ENCODE measurements around the gene TEX28.
"Not testable (repeated sequence)": the region's sequence is repeated elsewhere in the genome, so short reads cannot be mapped to it uniquely, and the experiment has no call there.

Gene TEX28

GRCh38 chrX:154310616-154311536, 16.0 kb upstream of the TEX28 start:
- DNase-seq (ENCODE audit: low read depth) = no peak

DNA sequence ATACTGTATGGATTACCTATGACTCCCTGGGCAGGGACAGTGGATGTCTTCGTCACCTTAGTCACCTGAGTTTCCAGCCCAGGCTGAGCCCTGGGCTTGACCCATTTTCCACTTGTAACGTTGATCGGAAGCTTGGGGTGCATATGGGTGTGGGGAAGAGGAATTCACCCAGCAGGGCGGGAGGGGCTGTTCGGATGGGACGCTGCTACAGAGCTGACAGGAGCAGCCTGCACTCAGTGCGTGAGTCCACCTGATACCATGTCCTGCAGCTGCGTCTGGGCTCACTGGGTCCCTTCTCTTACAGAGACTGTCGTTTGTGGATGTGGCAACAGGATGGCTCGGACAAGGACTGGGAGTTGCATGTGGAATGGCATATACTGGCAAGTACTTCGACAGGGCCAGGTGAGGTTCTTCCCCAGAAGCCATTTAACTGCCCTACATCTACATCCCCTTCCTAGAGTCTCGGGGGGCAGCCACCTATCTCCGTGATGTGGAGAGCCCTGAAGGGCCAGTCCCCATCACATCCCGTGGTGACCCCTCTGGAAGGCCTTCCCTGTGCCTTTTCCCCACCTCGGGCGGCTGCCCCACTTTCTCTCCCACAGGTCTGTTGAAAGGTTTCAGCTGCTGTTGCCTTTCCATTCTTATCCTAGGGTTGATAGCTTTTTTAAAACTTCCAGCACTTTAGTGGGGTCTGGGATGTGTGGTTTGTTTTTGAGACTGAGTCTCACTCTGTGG, 14.3 kb upstream of the TEX28 start:
- no peak for DNase-seq (ENCODE audit: low read depth)

DNA sequence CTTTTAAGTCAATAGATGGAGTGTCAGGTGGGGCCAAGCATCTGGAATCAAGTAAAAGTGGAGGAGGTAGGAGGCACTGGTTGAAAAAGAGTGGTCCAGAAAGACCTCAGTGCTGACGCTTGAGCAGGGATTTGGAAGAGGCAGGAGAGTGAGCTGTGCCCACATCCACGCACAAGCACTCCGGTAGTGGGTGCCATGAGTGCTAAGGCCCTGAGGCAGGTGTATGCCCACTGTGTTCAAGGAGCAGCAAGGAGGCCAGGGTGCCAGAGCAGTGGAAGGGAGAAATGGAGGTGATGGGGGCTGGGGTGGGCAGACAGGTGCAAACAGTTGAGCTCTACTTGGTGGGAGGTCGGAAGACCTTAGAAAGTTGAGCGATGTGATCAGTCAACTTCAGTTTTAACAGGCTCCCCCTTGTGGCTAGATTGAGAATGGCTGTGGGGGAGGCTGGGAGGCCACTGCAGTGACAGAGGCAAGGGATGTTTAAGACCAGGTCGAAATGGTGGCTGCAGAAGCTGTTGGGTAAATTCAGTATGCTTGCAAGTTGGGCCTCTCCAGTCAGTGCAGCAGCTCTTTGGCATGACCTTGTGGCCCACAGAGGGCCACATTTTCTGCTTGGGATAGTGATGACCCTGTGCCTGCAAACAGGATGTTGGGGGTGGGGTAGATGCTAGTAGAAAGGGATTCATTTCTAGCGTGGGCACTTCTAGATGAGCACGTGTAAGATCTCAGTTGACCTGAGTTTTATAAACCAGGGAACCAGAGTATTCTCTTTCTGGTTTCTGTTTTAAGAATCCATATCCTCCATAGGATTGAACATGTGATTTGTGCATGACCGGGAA, 13.4 kb upstream of the TEX28 start:
- DNase-seq (ENCODE audit: low read depth) = peak; percentile 69

GRCh38 chrX:154307202-154307601, 12.3 kb upstream of the TEX28 start:
- DNase-seq (ENCODE audit: low read depth) = no peak

GRCh38 chrX:154305541-154306205, 10.7 kb upstream of the TEX28 start:
- no peak for DNase-seq (ENCODE audit: low read depth)

GRCh38 chrX:154304846-154305245, 9.9 kb upstream of the TEX28 start:
- DNase-seq (ENCODE audit: low read depth) = no peak

- DNase-seq (ENCODE audit: low read depth) = no peak
Measured at GRCh38 chrX:154303476-154303875, 8.6 kb upstream of the TEX28 start.

- not testable (repeated sequence) for DNase-seq (ENCODE audit: low read depth)
Measured at GRCh38 chrX:154302998-154303397, 8.1 kb upstream of the TEX28 start.

DNA sequence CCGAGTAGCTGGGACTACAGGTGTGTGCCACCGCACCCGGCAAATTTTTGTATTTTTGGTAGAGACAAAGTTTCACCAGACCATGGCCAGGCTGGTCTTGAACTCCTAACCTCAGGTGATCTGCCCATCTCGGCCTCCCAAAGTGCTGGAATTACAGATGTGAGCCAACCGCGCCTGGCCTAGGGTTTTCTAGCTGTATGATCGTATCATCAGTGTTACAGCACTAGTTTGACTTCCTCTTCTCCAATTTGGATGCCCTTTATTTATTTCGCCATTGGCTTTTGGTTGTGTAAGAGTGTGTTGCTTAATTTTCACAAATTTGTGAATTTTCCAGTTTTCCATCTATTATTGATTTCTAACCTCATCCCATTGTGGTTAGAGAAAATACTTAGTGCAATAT, 5.9 kb upstream of the TEX28 start:
- DNase-seq (ENCODE audit: low read depth) = no peak

DNA sequence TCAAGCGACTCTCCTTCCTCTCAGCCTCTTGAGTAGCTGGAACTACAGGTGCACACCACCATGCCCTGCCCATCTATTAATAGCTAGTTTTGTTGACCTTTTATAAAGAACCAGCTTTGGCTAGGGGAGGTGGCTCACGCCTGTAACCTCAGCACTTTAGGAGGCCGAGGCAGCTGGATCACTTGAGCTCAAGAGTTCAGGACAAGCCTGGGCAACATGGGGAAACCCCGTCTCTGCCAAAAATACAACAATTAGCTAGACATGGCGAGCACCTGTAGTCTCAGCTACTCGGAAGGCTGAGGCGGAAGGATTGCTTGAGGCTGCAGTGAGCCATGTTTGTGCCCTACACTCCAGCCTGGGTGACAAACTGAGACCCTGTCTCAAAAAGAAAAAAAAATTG, 3.4 kb upstream of the TEX28 start:
- DNase-seq (ENCODE audit: low read depth) = no peak

- no peak for DNase-seq (ENCODE audit: low read depth)
Measured at GRCh38 chrX:154296731-154297130, 1.8 kb upstream of the TEX28 start.

GRCh38 chrX:154295664-154296310, 863 bp upstream of the TEX28 start, which contains the start of gene TKTL1:
Gene TKTL1, plus strand, starts transcription at chrX:154295795. Its CDS starts 65 bp downstream, at chrX:154295860.
- no peak for DNase-seq (ENCODE audit: low read depth)

- DNase-seq (ENCODE audit: low read depth) = not testable (repeated sequence)
Measured at GRCh38 chrX:154286406-154286805, 8.5 kb downstream of the TEX28 start.

- DNase-seq (ENCODE audit: low read depth) = not testable (repeated sequence)
Measured at GRCh38 chrX:154284489-154285338, 10.2 kb downstream of the TEX28 start.

DNA sequence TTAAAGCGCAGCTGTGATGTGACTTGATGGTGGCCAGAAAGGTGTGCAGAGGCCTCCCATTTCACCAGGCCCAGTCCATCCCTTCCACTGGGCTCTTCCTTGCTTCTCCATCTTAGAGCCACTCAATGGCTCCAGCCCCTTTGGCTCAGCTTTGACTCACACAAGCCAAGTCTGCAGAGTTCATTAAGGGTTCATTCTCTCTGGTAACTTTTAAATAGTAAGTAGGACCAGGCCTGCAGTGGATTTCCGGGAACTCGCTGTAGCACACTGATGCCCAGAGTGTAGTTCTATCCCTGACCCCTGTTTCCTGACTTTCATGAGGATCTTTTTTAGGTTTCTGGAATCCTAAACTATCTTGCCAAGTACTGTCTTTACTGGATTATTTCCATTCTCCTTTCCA, 25.7 kb downstream of the TEX28 start:
- DNase-seq (ENCODE audit: low read depth) = not testable (repeated sequence)

GRCh38 chrX:154263072-154263471, 31.9 kb downstream of the TEX28 start:
- not testable (repeated sequence) for DNase-seq (ENCODE audit: low read depth)

DNA sequence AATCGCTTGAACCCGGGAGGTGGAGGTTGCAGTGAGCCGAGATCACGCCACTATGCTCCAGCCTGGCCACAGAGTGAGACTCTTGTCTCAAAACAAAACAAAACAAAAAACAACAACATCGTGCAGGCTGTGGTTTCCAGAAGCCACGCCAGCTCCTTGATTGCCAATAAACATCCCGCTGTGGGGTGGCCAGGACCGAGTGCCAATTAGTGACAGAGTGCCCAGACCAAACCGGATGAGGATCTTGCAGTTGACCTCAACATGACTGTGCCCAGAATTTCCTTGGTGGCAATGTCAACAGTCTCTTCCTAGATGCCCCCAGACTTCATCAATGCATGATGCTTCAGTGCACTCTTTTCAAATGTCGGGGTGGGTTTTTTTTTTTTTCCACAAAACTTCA, 36.2 kb downstream of the TEX28 start:
- DNase-seq (ENCODE audit: low read depth) = not testable (repeated sequence)

DNA sequence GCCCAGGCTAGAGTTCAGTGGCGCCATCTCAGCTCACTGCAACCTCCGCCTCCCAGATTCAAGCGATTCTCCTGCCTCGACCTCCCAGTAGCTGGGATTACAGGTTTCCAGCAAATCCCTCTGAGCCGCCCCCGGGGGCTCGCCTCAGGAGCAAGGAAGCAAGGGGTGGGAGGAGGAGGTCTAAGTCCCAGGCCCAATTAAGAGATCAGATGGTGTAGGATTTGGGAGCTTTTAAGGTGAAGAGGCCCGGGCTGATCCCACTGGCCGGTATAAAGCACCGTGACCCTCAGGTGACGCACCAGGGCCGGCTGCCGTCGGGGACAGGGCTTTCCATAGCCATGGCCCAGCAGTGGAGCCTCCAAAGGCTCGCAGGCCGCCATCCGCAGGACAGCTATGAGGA, 37.6 kb downstream of the TEX28 start, which contains the start of gene OPN1MW3:
OPN1MW3 (plus strand) TSS at position 301 of the 400 bp plus-strand sequence; CDS start at position 339, 38 bp downstream.
- not testable (repeated sequence) for DNase-seq (ENCODE audit: low read depth)

DNA sequence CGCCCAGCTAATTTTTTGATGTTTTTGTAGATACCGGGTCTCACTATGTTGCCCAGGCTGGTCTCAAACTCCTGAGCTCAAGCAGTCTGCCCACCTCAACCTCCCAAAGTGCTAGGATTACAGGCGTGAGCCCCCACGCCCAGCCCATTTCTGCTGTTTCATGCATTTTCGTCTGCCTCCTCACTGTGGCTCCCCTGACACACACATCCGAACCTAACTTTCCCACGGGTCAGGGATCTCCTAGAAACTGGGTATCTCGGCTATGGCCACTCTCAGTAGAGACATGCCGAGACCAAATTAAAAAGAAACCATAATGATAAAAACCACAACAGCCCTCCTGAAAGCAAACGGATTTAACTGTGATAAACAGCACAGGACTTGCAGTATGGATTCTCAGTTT, 46.8 kb downstream of the TEX28 start:
- DNase-seq (ENCODE audit: low read depth) = not testable (repeated sequence)
